Body of pancreas (tissue), 4 donors: ENCODE measurements around the gene RBM10.

Experiments
- POLR2A ChIP-seq, 3 donors: fragments of 450-650 bp; IDR thresholded peaks; one replicate each; pipeline ENCODE4 v1.6.1; 2016; ENCODE audit warnings: antibody characterized with exemption in 3 of 3, mild to moderate bottlenecking in 2 of 3
- TF ChIP-seq, protein P1 (sequence below), 7 experiments: fragments of 450-650 bp in 4 of 7; fragments of 200-600 bp in 3 of 7; sonication (generic) in 3 of 7; IDR thresholded peaks; one replicate each; pipeline ENCODE4 v1.5.1; 2016 to 2019; ENCODE audit warnings: antibody characterized with exemption in 7 of 7

GRCh38 chrX:47190445-47191269, 45.6 kb downstream of the RBM10 start:
- TF ChIP-seq, protein P1, sequence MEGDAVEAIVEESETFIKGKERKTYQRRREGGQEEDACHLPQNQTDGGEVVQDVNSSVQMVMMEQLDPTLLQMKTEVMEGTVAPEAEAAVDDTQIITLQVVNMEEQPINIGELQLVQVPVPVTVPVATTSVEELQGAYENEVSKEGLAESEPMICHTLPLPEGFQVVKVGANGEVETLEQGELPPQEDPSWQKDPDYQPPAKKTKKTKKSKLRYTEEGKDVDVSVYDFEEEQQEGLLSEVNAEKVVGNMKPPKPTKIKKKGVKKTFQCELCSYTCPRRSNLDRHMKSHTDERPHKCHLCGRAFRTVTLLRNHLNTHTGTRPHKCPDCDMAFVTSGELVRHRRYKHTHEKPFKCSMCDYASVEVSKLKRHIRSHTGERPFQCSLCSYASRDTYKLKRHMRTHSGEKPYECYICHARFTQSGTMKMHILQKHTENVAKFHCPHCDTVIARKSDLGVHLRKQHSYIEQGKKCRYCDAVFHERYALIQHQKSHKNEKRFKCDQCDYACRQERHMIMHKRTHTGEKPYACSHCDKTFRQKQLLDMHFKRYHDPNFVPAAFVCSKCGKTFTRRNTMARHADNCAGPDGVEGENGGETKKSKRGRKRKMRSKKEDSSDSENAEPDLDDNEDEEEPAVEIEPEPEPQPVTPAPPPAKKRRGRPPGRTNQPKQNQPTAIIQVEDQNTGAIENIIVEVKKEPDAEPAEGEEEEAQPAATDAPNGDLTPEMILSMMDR (IDR thresholded peaks at IDR 0.05): no peak
- peak in 2 of 3 donors; percentile 57 for TF ChIP-seq POLR2A (IDR thresholded peaks at IDR 0.05)
